ENCODE data around the gene TRAPPC3.

The TRAPPC3 gene

DNA sequence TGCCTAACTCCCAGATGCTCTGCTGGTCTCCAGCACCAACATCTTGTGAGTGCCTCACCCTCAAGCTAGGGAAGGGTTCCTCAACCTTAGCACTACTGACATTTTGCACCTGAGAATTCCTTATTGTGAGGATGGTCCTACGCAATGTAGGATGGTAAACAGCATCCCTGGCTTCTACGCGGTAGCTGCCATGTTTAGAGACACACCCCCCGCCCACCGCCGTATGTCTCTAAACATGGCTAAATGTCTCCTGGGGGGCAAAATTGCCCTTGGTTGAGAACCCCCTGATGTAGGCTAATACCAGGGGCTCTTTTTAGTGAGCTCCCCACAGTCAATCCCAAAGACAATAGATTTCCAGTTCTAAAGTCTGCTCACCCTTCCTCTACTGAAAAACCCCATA lies 4.2 kb upstream of the TRAPPC3 start:
- TF ChIP-seq, protein P1, sequence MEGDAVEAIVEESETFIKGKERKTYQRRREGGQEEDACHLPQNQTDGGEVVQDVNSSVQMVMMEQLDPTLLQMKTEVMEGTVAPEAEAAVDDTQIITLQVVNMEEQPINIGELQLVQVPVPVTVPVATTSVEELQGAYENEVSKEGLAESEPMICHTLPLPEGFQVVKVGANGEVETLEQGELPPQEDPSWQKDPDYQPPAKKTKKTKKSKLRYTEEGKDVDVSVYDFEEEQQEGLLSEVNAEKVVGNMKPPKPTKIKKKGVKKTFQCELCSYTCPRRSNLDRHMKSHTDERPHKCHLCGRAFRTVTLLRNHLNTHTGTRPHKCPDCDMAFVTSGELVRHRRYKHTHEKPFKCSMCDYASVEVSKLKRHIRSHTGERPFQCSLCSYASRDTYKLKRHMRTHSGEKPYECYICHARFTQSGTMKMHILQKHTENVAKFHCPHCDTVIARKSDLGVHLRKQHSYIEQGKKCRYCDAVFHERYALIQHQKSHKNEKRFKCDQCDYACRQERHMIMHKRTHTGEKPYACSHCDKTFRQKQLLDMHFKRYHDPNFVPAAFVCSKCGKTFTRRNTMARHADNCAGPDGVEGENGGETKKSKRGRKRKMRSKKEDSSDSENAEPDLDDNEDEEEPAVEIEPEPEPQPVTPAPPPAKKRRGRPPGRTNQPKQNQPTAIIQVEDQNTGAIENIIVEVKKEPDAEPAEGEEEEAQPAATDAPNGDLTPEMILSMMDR (IDR thresholded peaks at IDR 0.05): no peak
- H3K27ac ChIP-seq: no peak overlapping the region

DNA sequence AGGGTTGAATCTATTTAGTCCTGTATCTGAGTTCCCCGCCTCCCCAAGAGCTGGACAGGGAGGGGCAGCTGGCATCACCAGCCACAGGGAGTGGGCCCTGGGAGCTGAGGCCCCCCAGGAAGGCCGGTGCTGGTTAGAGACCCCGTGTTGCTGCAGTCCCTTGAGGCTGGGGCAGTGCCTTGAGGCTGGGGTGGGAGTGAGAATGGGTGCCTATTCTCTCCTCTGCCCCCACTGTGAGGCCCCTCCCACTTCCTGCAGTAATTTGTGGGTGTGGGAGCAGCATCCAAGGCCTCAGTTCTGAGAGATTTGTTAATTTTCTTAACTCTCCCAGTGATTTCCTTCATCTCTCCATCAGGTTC lies 2.5 kb upstream of the TRAPPC3 start:
- TF ChIP-seq, protein P1 (IDR thresholded peaks at IDR 0.05): no peak
- TF ChIP-seq ZFX (IDR thresholded peaks at IDR 0.05; ENCODE audit: borderline replicate concordance): no peak
- no peak overlapping the region for H3K27ac ChIP-seq

DNA sequence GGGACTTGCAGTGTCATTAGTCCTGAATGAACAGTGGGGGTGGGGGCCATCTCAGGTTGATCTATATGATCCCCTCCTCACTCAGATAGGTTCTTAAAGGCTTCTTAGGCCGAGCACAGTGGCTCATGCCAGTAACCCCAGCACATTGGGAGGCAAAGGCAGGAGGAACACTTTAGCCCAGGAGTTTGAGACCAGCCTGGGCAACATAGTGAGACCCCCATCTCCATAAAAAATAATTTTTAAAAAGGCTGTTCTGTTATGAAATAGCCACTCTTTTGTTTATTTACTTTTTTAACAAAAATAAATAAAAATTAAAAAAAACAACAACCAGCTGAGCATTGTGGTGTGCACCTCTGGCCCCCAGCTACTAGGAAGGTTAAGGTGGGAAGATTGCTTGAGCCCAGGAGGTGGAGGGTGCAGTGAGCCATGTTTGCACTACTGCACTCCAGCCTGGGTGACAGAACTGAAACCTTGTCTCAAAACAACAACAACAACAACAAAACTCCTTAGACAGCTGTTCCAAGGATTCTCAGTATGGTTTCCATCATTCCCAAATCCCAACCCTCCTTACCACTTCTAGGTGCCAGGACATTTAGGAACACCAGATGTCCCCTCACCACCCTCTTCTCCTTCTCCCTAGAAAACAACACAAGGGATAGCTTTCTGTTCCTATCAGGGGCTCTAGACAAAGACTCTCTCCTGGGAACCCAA lies 2.0 kb upstream of the TRAPPC3 start:
- peak overlapping the region; percentile 78 for H3K27ac ChIP-seq
- no peak for TF ChIP-seq ZFX (IDR thresholded peaks at IDR 0.05; ENCODE audit: borderline replicate concordance)
- TF ChIP-seq, protein P1 (IDR thresholded peaks at IDR 0.05): no peak

DNA sequence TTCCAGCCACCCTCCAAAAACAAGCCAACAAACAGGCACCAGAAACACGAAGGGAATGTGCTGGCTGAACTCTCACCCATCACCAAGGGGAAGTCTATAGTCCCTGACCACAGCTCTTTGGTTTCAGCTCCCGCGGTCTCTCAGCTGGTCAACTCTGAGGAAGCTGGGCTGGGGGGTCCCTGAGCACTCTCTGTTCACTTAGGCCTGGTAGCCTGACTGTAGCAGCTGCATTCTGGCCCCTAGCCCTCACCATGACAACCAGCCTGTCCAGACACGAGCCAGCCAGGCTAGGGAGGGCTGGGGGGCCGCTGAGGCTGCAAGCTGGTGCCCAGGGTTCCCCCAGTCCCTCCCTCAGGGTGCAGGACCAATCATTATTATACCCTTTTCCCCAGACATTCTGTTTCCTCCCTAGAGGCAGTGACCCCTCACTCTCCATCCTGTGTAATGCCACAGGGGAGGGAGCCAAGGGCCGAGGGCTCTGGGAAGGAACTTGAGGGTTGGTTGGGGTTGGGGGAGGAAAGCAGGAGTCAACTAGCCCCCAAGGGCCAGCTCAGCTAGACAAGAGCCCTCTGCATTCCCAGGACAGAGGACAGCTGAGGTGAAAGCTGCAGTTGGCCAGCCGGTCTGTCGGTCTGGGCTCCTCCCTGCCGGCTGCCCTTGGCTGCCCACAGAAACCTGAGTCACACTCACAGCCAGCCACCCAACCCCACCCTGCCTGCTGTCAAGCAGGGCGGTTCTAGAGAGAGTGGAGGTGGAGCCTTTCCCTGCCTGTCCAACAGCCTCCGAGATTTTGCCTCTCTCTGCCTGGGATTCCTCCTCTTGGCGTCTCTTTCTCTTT lies 1.2 kb upstream of the TRAPPC3 start:
- peak overlapping the region; percentile 78 for H3K27ac ChIP-seq
- no peak for TF ChIP-seq ZFX (IDR thresholded peaks at IDR 0.05; ENCODE audit: borderline replicate concordance)
- TF ChIP-seq, protein P1 (IDR thresholded peaks at IDR 0.05): no peak

DNA sequence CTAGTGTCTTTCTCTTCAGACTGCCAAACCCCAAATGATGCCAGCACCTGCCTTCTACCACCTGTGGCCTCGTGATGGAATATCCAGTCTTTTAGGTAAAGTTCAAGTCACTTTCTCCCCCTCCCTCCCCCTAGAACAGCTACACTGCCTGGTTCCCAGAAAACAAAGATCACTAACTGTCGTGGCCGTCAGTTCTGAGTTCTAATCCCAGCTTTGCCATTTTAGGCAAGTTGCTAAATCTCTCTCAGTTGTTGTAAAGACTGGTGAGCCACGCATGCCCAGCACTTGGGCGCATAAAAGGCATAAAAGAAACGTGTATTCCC lies 648 bp upstream of the TRAPPC3 start:
- TF ChIP-seq ZFX (IDR thresholded peaks at IDR 0.05; ENCODE audit: borderline replicate concordance): no peak
- TF ChIP-seq, protein P1 (IDR thresholded peaks at IDR 0.05): no peak

DNA sequence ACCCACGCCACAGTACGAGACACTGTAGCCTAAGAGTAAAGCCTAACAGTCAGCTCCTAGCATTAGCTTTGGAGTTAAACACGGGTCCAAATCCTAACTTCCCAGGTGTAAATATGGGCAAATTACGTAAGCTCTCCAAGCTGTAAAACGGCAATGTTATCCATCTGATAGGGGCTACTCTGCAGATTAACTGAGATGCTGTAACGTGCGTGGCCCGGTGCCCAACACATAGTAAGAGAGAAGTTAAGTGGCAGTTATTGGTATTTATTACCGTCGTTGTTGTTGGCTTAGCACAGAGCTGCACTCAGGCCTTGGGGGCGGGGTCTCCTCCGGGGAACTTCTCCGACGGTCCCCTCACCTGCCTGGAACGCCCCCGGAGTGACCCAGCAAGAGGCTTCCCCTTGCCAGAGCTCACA lies 457 bp downstream of the TRAPPC3 start:
- TF ChIP-seq, protein P1 (IDR thresholded peaks at IDR 0.05): no peak
- TF ChIP-seq ZFX (IDR thresholded peaks at IDR 0.05; ENCODE audit: borderline replicate concordance): no peak
- peak overlapping the region; percentile 78 for H3K27ac ChIP-seq

More for the DNA sequence above, 648 bp upstream of the TRAPPC3 start:
- H3K27ac ChIP-seq: peak overlapping the region; percentile 78

DNA sequence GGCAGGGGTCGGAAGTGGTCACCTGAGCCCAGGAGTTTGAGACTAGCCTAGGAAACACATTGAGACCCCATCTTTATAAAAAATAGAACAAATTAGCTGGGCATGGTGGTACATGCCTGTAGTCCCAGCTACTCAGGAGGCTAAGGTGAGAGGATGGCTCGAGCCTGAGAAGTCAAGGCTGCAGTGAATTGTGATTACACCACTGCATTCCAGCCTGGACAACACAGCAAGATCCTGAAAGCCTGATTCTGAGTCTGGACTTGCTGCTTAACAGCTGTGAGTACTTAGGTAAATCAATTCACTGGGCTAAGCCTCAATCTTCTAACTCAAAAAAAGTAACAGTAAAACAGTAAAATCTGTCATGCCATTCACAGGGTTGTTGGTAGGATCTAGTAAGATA lies 4.9 kb downstream of the TRAPPC3 start:
- no peak overlapping the region for H3K27ac ChIP-seq
- no peak for TF ChIP-seq ZFX (IDR thresholded peaks at IDR 0.05; ENCODE audit: borderline replicate concordance)
- TF ChIP-seq, protein P1 (IDR thresholded peaks at IDR 0.05): no peak
